K562 (cell line): ENCODE results near the gene RASL12. TPM values are rescaled to one million over a fixed set of nuclear protein-coding genes. Genes with fewer than 3 reads are reported as not detected.

Experiments used
- ATAC-seq: fragments of 200-7000 bp; cut with Tn5 transposase; 3 replicates; pipeline ENCODE4 v1.9.1; 2020; ENCODE audit warnings: moderate library complexity
- BruUV-seq: library from RNA; stranded (reverse); fragments of 400-500 nt; replicated peaks from 2 replicates; lab custom pipeline; 2021; lab: Mats Ljungman, UMichigan
- CTCF ChIA-PET: fragments of 300-600 bp; formaldehyde crosslinking; extraction: SDS; loops from one replicate; lab custom pipeline; 2021; ENCODE audit warnings: low intra/inter-chr PET ratio; lab: Yijun Ruan, JAX
- POLR2A ChIA-PET: fragments of 300-600, 350-650 bp; sonication (Branson Sonifier 250); formaldehyde crosslinking; extraction: SDS; loops from one replicate; lab custom pipeline; 2021; ENCODE audit warnings: antibody characterized with exemption, inconsistent platforms; lab: Yijun Ruan, JAX
- DNase-seq, 4 experiments: peaks; one replicate each; pipeline versions ENCODE4 v3.0.0 to v3.0.0-alpha.2; 2011 to 2018; ENCODE audit warnings: low spot score in 3 of 4, mixed read lengths in 3 of 4; ENCODE audit errors: extremely low read depth in 1 of 4
- FAIRE-seq: peaks from 2 replicates; lab custom pipeline; 2011; peaks lifted over from hg19 to GRCh38; lab: Jason Lieb, UNC
- H2AFZ ChIP-seq: 2 replicates; pipeline ENCODE4 v1.6.0; 2011; ENCODE audit warnings: low read depth, low read length, control low read depth, inconsistent platforms
- H3K27ac ChIP-seq: fragments of 200-600 bp; 3 replicates; pipeline ENCODE4 v1.8.0; 2011; ENCODE audit warnings: low read depth, mild to moderate bottlenecking, control low read depth, inconsistent platforms, low read length, moderate library complexity, mixed read lengths; ENCODE audit errors: extremely low read depth
- H3K27me3 ChIP-seq, 2 experiments: fragments of 300-600 bp in 1 of 2; 2 replicates in 1 of 2; 3 replicates in 1 of 2; pipeline versions ENCODE4 v1.6.0 to v1.8.0; 2011; ENCODE audit warnings: inconsistent platforms in 2 of 2, low read length in 2 of 2, mild to moderate bottlenecking in 1 of 2, mixed read lengths in 1 of 2, moderate library complexity in 1 of 2; ENCODE audit not compliant: control insufficient read depth in 2 of 2, insufficient read depth in 2 of 2
- H3K36me3 ChIP-seq: fragments of 300-600 bp; 3 replicates; pipeline ENCODE4 v1.8.0; 2011; ENCODE audit warnings: mild to moderate bottlenecking, low read length, inconsistent platforms; ENCODE audit not compliant: control insufficient read depth, insufficient read depth
- H3K4me1 ChIP-seq, 2 experiments: fragments of 200-600 bp in 1 of 2; replicated peaks in 1 of 2; 2 replicates in 1 of 2; 3 replicates in 1 of 2; pipeline versions ENCODE4 v1.5.1 to v1.8.0; 2011; ENCODE audit warnings: inconsistent platforms in 2 of 2, low read length in 2 of 2, mild to moderate bottlenecking in 1 of 2, mixed read lengths in 1 of 2, moderate library complexity in 1 of 2; ENCODE audit not compliant: control insufficient read depth in 2 of 2, insufficient read depth in 2 of 2
- H3K4me2 ChIP-seq: 2 replicates; pipeline ENCODE4 v1.6.1; 2011; ENCODE audit warnings: low read length, control low read depth, inconsistent platforms, mixed read lengths; ENCODE audit not compliant: insufficient read depth
- H3K4me3 ChIP-seq: fragments of 200-600 bp; sonication (generic), shearing (Covaris generic); 2 replicates; pipeline ENCODE4 v1.5.1; 2016; ENCODE audit warnings: control low read depth, inconsistent platforms
- H3K79me2 ChIP-seq: fragments of 200-600 bp; 3 replicates; pipeline ENCODE4 v1.8.0; 2011; ENCODE audit warnings: low read length, inconsistent platforms; ENCODE audit not compliant: control insufficient read depth, insufficient read depth
- H3K9ac ChIP-seq, 2 experiments: 2 replicates each; pipeline versions ENCODE4 v1.6.0 to v1.6.1; 2011; ENCODE audit warnings: low read depth in 2 of 2, low read length in 2 of 2, control low read depth in 1 of 2, inconsistent platforms in 1 of 2, mild to moderate bottlenecking in 1 of 2, mixed read lengths in 1 of 2; ENCODE audit not compliant: insufficient read depth in 1 of 2
- H3K9me1 ChIP-seq: one replicate; pipeline ENCODE4 v1.6.0; 2011; ENCODE audit warnings: inconsistent platforms, mild to moderate bottlenecking, low read length, moderate library complexity; ENCODE audit not compliant: control insufficient read depth, insufficient read depth
- H3K9me3 ChIP-seq: replicated peaks from 2 replicates; pipeline ENCODE4 v1.5.1; 2011; ENCODE audit warnings: low read depth, low read length, inconsistent platforms; ENCODE audit not compliant: control insufficient read depth, insufficient read depth
- H4K20me1 ChIP-seq: replicated peaks from 2 replicates; pipeline ENCODE4 v1.6.1; 2011; ENCODE audit warnings: low read length, inconsistent platforms, mixed read lengths; ENCODE audit not compliant: control insufficient read depth, insufficient read depth
- HDGF ChIP-seq: fragments of 450-650 bp; IDR thresholded peaks from 2 replicates; pipeline ENCODE4 v1.6.1; 2016
- MAFF ChIP-seq: IDR thresholded peaks from 2 replicates; pipeline ENCODE4 v1.6.1; 2012; ENCODE audit warnings: low read length, improper control_type of control experiment
- MED1 ChIP-seq: sonication (generic); formaldehyde crosslinking; IDR thresholded peaks from 2 replicates; pipeline ENCODE4 v1.8.1; 2023; ENCODE audit warnings: missing genetic modification reagents, borderline replicate concordance
- TOE1 ChIP-seq, 2 experiments: fragments of 450-650 bp in 1 of 2; sonication (generic) in 1 of 2; formaldehyde crosslinking in 1 of 2; IDR thresholded peaks; 2 replicates each; pipeline versions ENCODE4 v1.7.1 to v1.8.0; 2016 to 2022; ENCODE audit warnings: borderline replicate concordance in 2 of 2, mild to moderate bottlenecking in 2 of 2, antibody characterized with exemption in 1 of 2, inconsistent platforms in 1 of 2, low read depth in 1 of 2, missing genetic modification reagents in 1 of 2, moderate library complexity in 1 of 2
- TRIM28 ChIP-seq: fragments of 450-650 bp; IDR thresholded peaks from 2 replicates; pipeline ENCODE4 v1.6.1; 2017
- ZNF778 ChIP-seq: fragments of 450-650 bp; formaldehyde crosslinking; IDR thresholded peaks from 2 replicates; pipeline ENCODE4 v1.4.0; 2020; ENCODE audit warnings: mild to moderate bottlenecking, moderate library complexity
- WGBS: fragments of 100-300 bp; shearing (Covaris generic); methylation state at CpG from one replicate; pipeline ENCODE4 v1.1.6; 2016; ENCODE audit warnings: low coverage, mixed read lengths; ENCODE audit not compliant: insufficient coverage; ENCODE audit errors: missing lambda C conversion rate; 5-methylcytosine and 5-hydroxymethylcytosine counted together
- in situ Hi-C: fragments of 300-500 bp; cut with MboI; formaldehyde crosslinking; loops from 4 replicates; pipeline ENCODE4 v1.15.0; 2018; ENCODE audit warnings: inconsistent platforms, mixed read lengths
- intact Hi-C: fragments of 100-400 bp; cut with micrococcal nuclease; formaldehyde crosslinking; loops from 2 replicates; pipeline ENCODE4 v1.14.2; 2022
- polyA plus RNA-seq, 8 experiments: library from polyadenylated mRNA; depleted of rRNA in 4 of 8; stranded (reverse) in 5 of 8; unstranded in 3 of 8; fragments of >200 nt; fragmentation: Nextera tagmentation in 2 of 8; fragmentation: Illumina TruSeq in 1 of 8; extraction: Ambion mirVana in 2 of 8; extraction: Trizol in 1 of 8; gene quantifications; 2 replicates each; pipeline versions ENCODE4 v1.2.1 to v1.2.3, GENCODE V29; 2011 to 2014; ENCODE audit warnings: inconsistent platforms in 1 of 8, missing spikeins in 1 of 8
- total RNA-seq, 7 experiments: library from RNA; depleted of rRNA in 6 of 7; stranded (reverse); fragments of >200 nt in 6 of 7; fragmentation: Illumina TruSeq in 2 of 7; extraction: Trizol in 2 of 7; gene quantifications; 2 replicates each; pipeline versions ENCODE4 v1.2.1 to v1.2.3, GENCODE V29; 2011 to 2021; ENCODE audit warnings: low replicate concordance in 1 of 7
- TF ChIP-seq, protein P1 (sequence below): fragments of 450-650 bp; IDR thresholded peaks from 2 replicates; pipeline ENCODE4 v1.6.1; 2016; ENCODE audit warnings: low read depth

Gene RASL12
- total and polyA plus RNA-seq, 9 of the 15 experiments (the other 6 are each of a cell fraction or from before 2014, with no cell fraction given): not detected

DNA sequence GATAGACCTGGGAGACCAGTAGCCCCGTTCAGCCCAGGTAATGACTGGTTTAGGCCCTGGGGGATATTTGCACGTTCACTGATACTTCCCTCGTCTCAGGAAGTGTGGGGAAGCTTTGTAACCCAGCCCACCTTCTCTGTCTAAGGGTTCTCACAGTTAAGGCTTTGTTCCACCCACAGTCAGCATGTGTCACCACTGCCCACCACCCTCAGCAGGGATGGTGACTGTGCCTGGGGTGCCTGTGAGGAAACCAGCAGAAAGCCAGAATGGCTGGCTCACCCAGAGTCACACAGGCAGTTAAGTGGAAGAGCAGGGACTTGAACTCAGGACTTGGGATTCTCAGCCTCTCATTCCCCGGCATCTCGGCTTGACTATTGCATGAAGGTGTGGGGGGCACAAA, 14.0 kb upstream of the RASL12 start:
- H3K4me2 ChIP-seq: no peak overlapping the region
- intact Hi-C loops: no loop called here
- BruUV-seq: no TSS peak
- H3K27me3 ChIP-seq: peaks cover 31 to 64% of the 10 kb centered on the region in 2 experiments
- no peaks in the 10 kb centered on the region for H3K9me1 ChIP-seq
- ChIA-PET POLR2A (interaction anchor here (1.4 to 2.6 kb wide), 3 partner anchors 12 to 223 kb away, joined by 3 to 7 read pairs (median 4); partner anchors contain the start of gene RNU5B-1), CTCF (no interaction called here)
- H3K4me1 ChIP-seq: peaks cover 0 to 13% of the 10 kb centered on the region in 2 experiments; a peak in 2 of 5 replicates
- DNase-seq (no peak), FAIRE-seq (no peak), ATAC-seq (no peak)
- H3K79me2 ChIP-seq: no peaks in the 10 kb centered on the region
- 4% methylated on average over 5 of the region's 5 CpGs for WGBS
- no peak overlapping the region for H3K4me3 ChIP-seq
- no peak for TF ChIP-seq HDGF
- TF ChIP-seq TOE1 (IDR thresholded peaks at IDR 0.05; ENCODE audit: borderline replicate concordance): no peak
- no peak for TF ChIP-seq TOE1 (CRISPR knock-in tag; IDR thresholded peaks at IDR 0.05; ENCODE audit: borderline replicate concordance, low read depth)
- TF ChIP-seq MAFF: no peak
- no peak for TF ChIP-seq TRIM28
- no peaks in the 10 kb centered on the region; the same call in 1 of the 2 replicates for H3K9me3 ChIP-seq
- H4K20me1 ChIP-seq: peaks cover 5% of the 10 kb centered on the region
- no peak overlapping the region for H3K9ac ChIP-seq
- in situ Hi-C loops: no loop called here
- no peaks in the 10 kb centered on the region for H3K36me3 ChIP-seq
- H3K27ac ChIP-seq: no peak overlapping the region
- no peak overlapping the region for H2AFZ ChIP-seq

DNA sequence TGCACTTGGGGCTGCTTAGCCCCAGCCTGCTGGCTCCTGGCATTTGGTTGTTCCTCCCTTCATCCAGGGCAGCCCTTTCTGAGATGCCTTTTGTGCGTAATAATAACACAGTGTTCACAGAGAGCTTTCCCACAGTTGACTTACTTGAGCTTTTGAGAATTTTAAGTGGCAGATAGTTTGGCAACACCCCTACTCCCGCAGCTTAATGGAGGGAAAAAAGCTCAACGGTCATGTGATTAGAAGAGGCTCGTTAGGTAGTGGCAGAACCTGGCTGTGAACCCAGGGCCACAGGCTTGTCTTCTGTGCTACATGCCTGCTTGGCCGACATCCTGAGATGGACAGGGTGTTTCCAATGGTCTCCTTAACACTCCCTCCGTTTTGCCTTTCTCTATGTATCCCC, 13.5 kb upstream of the RASL12 start:
- Histone ChIP-seq H3K27ac (no peak overlapping the region), H3K4me3 (no peak overlapping the region), H3K79me2 (no peaks in the 10 kb centered on the region), H3K4me2 (no peak overlapping the region), H3K27me3 (peaks cover 31 to 61% of the 10 kb centered on the region in 2 experiments), H2AFZ (no peak overlapping the region), H3K9ac (no peak overlapping the region), H3K9me3 (no peaks in the 10 kb centered on the region; the same call in 1 of the 2 replicates), H4K20me1 (peaks cover under 1% of the 10 kb centered on the region; the same call in 1 of the 2 replicates), H3K4me1 (peaks cover 0 to 16% of the 10 kb centered on the region in 2 experiments; a peak in 2 of 5 replicates), H3K36me3 (no peaks in the 10 kb centered on the region), H3K9me1 (no peaks in the 10 kb centered on the region)
- ChIA-PET POLR2A (interaction anchor here (1.6 to 2.6 kb wide), 2 partner anchors 12 to 224 kb away, joined by 4 to 7 read pairs; partner anchors contain the start of gene RNU5B-1), CTCF (no interaction called here)
- FAIRE-seq (no peak), DNase-seq (no peak), ATAC-seq (no peak)
- intact Hi-C loops (no loop called here), in situ Hi-C loops (no loop called here)
- BruUV-seq: no TSS peak
- WGBS: 3% methylated on average over 6 of the region's 6 CpGs
- TF ChIP-seq, protein P1, sequence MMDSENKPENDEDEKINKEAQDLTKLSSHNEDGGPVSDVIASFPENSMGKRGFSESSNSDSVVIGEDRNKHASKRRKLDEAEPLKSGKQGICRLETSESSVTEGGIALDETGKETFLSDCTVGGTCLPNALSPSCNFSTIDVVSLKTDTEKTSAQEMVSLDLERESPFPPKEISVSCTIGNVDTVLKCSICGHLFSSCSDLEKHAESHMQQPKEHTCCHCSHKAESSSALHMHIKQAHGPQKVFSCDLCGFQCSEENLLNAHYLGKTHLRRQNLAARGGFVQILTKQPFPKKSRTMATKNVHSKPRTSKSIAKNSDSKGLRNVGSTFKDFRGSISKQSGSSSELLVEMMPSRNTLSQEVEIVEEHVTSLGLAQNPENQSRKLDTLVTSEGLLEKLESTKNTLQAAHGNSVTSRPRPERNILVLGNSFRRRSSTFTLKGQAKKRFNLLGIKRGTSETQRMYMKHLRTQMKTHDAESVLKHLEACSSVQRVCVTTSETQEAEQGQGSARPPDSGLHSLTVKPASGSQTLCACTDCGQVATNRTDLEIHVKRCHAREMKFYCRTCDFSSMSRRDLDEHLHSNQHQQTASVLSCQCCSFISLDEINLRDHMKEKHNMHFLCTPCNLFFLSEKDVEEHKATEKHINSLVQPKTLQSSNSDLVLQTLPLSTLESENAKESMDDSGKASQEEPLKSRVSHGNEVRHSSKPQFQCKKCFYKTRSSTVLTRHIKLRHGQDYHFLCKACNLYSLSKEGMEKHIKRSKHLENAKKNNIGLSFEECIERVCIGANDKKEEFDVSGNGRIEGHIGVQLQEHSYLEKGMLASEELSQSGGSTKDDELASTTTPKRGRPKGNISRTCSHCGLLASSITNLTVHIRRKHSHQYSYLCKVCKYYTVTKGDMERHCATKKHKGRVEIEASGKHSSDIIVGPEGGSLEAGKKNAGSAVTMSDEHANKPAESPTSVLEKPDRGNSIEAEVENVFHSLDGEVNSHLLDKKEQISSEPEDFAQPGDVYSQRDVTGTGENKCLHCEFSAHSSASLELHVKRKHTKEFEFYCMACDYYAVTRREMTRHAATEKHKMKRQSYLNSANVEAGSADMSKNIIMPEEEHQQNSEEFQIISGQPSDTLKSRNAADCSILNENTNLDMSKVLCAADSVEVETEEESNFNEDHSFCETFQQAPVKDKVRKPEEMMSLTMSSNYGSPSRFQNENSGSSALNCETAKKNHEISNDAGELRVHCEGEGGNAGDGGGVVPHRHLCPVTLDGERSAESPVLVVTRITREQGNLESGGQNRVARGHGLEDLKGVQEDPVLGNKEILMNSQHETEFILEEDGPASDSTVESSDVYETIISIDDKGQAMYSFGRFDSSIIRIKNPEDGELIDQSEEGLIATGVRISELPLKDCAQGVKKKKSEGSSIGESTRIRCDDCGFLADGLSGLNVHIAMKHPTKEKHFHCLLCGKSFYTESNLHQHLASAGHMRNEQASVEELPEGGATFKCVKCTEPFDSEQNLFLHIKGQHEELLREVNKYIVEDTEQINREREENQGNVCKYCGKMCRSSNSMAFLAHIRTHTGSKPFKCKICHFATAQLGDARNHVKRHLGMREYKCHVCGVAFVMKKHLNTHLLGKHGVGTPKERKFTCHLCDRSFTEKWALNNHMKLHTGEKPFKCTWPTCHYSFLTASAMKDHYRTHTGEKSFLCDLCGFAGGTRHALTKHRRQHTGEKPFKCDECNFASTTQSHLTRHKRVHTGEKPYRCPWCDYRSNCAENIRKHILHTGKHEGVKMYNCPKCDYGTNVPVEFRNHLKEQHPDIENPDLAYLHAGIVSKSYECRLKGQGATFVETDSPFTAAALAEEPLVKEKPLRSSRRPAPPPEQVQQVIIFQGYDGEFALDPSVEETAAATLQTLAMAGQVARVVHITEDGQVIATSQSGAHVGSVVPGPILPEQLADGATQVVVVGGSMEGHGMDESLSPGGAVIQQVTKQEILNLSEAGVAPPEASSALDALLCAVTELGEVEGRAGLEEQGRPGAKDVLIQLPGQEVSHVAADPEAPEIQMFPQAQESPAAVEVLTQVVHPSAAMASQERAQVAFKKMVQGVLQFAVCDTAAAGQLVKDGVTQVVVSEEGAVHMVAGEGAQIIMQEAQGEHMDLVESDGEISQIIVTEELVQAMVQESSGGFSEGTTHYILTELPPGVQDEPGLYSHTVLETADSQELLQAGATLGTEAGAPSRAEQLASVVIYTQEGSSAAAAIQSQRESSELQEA: no peak
- TF ChIP-seq MED1 (CRISPR knock-in tag): no peak
- TF ChIP-seq ZNF778: no peak
